T follicular helper cell (primary cell): ENCODE data around the gene KMT5B.
"Not testable (repeated sequence)": the region's sequence is repeated elsewhere in the genome, so short reads cannot be mapped to it uniquely, and the experiment has no call there.

Source experiments
- DNase-seq: peaks from one replicate; pipeline ENCODE4 v3.0.0-alpha.2; 2020; ENCODE audit warnings: low read depth
- total RNA-seq, 2 experiments: gene quantifications; one replicate each; lab custom pipeline; 2026; lab: John Stamatoyannopoulos, UW

Gene KMT5B
- 69.0 to 102 reads per million in 2 experiments for total RNA-seq

DNA sequence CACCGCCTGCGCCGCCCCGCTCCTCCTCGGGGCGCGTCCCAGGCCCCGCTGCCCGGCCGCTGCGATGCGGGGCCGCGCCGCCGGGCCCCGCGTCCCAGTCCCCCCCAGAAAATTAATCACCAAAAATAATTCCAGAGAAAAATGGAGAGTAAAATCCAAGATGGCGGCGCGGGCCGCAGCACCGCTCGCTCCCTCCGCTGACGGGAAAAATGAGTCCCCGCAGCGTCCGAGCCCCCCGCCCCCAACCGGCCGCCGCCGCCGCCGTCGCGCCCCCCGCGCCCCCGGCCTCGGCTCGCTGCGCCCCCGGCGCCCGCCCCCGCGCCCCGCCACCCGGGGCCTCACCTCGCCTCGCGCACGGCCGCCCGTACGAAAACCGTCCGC is at the start of gene KMT5B:
Gene KMT5B, minus strand, starts transcription at position 162 of the 381 bp plus-strand sequence. CDS start 23,220 bp downstream, outside the sequence.
- DNase-seq = no peak

GRCh38 chr11:68262544-68262827 is 49.4 kb upstream of the KMT5B start:
- no peak for DNase-seq

- DNase-seq = no peak
These were observed 48.9 kb upstream of the KMT5B start for GRCh38 chr11:68261749-68262543.

- DNase-seq = no peak
These were observed 47.9 kb upstream of the KMT5B start for GRCh38 chr11:68261006-68261405.

DNA sequence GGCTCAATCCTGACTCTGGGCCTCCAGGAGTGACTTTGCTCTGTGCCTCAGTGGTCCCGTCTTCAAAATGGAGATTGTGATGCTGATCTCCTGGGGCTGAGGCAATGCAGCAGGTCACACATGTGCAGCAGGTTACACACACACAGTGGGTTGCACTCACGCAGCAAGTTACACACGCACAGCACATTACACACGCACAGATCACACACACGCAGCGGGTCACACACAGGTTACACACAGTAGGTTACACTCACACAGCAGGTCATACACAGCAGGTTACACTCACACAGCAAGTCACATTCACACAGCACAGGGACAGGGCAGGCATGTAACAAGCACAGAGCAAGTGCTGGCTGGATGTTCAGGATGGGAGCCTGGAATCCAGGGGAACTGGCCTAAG is 47.4 kb upstream of the KMT5B start:
- no peak for DNase-seq

- no peak for DNase-seq
These were observed 46.2 kb upstream of the KMT5B start for GRCh38 chr11:68259122-68259959.

- DNase-seq = no peak
These were observed 45.3 kb upstream of the KMT5B start for GRCh38 chr11:68258363-68258765.

DNA sequence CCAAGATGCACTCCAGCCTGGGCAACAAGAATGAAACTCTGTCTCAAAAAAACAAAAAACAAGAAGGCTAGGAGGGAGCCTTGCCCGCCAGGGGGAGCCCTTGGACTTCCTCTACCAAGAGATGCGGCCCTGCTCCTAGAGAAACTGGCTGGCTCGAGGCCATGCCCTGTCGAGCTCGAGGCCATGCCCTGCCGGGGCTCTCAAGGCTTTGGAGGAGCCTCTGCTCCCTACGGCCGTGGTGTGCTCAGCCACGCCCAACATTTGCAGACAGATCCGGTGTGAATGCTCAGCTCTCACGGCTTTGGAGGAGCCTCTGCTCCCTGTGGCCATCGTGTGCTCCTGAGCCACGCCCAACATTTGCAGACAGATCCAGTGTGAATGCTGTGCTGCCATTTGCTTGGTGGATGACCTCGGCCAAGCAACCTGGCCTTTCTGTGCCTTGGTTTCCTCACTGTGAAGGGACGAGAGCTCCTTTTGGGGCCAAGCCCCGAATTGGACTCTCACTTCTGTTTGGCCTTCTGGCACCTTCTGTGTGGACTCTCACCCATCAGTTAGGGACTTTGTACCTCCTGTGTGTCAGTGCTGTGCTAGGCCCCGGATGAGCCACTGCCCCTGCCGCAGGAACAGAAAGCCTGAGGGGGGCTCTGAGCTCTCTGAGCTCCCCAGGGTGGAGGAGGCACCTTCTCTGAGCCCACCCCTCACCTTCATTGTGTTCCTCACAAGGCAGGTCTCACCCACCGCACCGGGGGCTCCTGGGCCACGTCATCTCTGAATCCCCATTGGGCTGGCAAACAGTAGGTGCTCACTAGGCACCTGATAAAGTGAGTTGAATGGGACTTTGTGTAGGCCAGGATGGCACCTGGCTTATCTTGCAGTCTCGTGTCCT is 44.6 kb upstream of the KMT5B start:
- DNase-seq = peak; percentile 87

- no peak for DNase-seq
These were observed 43.2 kb upstream of the KMT5B start for GRCh38 chr11:68256331-68256741.

GRCh38 chr11:68255526-68255925 is 42.4 kb upstream of the KMT5B start:
- no peak for DNase-seq

DNA sequence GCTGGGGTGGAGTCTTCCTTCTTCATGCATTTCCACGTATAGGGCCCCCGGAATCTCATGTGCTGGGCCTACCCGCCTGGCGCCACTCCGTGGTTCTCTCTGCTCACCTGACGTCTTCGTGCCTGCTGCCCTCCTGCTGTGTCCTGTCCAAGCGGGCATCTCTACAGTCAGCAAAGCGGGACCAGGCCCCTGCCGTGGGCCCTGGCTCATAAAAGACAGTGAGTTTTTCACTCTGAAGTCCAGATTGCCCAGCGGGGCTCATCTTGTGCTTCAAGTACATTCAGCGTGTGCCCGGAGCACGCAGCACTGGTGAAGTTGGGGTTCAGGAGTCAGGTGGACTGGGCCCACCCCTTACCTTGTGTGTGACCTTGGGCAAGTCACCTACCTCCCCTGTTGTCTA is 41.3 kb upstream of the KMT5B start:
- no peak for DNase-seq

DNA sequence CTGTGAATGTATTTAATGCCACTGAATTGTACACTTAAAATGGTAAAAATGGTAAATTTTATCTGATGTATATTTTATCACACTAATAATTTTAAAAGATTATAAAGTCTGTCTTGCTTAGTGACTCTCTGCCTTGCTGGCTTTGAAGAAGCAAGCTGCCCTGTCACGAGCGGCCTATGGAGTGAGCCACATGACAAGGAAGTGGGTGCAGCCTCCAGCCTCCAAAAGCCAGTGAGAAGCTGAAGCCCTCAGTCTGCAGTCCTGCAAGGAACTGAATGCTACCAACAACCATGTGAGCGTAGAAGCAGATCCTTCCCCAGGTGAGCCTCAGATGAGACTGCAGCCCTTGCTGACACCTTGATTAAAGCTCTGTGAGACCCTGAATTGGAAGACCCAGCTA is 38.7 kb upstream of the KMT5B start:
- no peak for DNase-seq

DNA sequence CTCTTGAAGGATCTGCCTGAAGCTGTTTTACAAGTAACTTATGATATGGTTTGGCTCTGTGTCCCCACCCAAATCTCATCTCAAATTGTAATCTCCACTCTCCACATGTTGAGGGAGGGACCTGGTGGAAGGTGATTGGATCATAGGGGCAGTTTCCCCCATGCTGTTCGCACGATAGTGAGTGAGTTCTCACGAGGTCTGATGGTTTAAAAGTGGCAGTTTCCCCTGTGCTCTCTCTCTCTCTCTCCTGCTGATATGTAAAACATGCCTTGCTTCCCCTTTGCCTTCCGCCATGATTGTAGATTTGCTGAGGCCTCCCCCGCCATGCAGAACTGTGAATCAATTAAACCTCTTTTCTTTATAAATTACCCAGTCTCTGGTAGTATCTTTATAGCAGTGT is 31.8 kb upstream of the KMT5B start:
- not testable (repeated sequence) for DNase-seq

DNA sequence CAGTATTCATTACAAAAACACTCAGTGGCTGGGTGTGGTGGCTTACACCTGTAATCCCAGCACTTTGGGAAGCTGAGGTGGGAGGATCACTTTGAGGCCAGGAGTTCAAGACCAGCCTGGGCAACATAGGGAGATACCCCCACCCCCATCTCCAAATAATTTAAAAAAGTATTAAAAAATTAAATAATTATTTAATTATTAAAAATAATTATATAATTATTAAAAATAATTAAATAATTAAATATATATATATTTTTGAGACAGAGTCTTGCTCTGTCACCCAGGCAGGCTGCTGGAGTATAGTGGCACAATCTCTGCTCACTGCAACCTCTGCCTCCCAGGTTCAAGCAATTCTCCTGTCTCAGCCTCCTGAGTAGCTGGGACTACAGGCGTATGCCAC is 30.8 kb upstream of the KMT5B start:
- DNase-seq = not testable (repeated sequence)

DNA sequence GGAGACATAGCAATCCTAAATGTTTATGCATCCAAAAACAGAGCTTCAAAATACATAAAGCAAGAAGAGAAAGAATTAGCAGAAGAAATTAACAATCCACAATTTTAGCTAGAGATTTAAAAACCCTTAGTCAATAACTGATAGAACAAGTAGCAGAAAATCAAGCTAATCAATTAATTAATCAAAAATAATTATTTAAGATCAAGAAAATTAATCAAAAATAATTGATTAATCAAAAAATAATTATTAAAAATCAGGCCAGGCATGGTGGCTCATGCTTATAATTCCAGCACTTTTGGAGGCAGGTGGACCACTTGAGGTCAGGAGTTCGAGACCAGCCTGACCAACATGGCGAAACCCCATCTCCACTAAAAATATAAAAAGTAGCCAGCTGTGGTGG is 29.5 kb upstream of the KMT5B start:
- no peak for DNase-seq

DNA sequence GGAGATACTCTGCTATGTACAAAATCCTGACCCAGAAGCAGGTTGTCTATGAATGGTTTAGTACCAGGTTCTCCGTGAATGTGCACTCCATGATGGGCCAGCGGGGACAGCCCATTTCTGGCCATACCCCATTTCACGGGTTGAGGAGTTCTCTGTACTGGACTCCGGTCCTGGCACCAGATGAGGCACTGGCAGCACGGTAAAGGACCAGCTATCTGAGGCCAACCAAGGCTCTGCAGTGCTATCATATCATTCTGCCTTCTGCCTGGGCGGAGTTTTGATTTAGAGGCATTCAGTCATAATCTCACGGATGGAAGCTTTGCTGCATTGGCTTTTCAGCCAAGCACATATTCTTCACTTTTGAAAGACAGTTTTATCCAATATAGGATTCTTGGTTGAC is 18.5 kb upstream of the KMT5B start:
- no peak for DNase-seq

DNA sequence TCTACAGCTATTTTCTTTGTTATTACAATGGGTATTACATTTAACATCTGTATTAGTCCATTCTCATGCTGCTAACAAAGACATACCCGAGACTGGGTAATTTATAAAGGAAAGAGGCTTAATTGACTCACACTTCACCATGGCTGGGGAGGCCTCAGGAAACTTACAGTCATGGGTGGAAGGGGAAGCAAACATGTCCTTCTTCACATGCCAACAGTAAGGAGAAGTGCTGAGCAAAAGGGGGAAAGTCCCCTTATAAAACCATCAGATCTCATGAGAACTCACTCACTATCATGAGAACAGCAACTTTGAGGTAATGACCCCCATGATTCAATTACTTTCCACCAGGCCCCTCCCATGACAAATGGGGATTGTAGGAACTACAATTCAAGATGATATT is 16.5 kb upstream of the KMT5B start:
- no peak for DNase-seq

- DNase-seq = no peak
These were observed 13.3 kb upstream of the KMT5B start for GRCh38 chr11:68226421-68226820.

DNA sequence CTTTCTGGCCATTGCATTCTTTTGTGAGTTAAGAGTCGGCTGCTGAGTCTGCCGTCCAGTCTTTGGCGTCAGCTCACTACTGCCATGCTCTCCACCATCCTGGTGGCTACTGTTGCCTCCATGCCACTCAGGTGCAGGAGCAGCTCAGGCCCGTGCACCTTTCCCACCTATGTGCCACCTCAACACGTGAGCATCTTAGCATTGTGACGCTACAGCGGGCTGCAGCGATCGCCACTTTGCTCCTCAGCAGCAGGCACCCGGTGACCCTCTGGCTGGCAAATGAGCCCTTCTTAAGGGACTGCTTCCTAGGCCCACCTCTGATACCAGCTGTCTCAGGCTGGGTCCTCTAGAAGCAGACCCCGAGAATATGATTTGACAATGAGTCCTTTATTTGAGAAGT is 11.5 kb upstream of the KMT5B start:
- no peak for DNase-seq

DNA sequence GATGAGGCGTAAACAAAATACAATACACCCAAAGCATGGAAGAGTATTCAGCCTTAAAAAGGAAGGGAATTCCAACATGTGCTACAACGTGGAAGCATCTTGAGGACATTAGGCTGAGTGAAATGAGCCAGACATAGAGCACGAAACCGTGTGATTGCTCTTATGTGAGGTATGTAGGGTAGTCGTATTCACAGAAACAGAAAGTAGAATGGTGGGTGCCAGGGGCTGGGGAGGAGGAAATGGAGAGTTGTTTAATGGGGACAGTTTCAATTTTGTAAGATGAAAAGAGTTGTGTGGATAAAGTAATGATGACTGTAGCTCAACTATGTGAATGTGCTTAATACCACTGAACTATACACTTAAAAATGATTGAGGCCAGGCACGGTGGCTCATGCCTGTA is 10.2 kb upstream of the KMT5B start:
- no peak for DNase-seq

GRCh38 chr11:68221406-68221805 is 8.3 kb upstream of the KMT5B start:
- no peak for DNase-seq

DNA sequence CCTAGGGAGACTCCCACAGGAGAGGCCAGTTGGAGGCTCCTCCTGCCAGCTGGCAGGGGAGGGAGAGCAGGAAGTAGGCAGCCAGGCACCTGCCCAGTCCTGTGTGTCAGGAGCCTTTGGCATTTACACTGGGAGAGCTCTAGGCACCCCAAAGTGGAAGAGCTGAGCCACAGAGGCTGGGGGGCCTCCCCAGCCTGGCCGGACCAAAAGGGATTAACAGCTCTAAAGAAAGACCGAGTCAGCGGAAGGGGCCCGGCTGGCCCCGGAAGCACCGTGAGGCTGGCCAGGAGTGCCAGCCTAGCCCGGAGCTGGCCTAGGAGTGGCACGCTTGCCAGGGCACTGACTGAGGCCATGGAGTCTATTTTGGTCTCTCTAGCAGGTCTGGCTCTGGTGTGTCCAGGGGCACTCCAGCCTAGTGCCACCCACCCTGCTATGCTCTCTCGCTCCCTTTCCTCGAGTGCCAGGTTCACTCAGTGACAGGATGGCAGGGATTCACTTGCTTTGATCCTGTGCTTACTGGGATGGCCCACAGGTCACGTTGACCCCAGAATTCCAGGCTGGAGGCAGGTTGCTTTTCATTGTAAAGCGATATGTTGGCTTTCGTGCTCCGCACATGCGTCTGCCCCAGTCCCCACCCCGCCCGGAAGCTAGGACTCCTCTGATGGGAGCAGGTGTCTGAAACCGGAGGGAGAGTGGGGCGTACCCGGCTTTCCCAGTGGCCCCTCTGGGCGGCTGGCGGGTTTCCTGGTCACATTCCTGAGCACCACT is 3.3 kb upstream of the KMT5B start:
- DNase-seq = no peak
